NB4 (cell line): Measurements from ENCODE around the gene SMIM45.

Experiments
- DNase-seq: peaks from one replicate; pipeline ENCODE4 v3.0.0; 2010; ENCODE audit warnings: low read depth
- H3K4me3 ChIP-seq: one replicate; pipeline ENCODE4 v1.5.1; 2011; ENCODE audit warnings: mild to moderate bottlenecking, low read depth, low read length, moderate library complexity
- CTCF ChIP-seq: IDR thresholded peaks from one replicate; pipeline ENCODE4 v1.5.1; 2012; ENCODE audit warnings: low read depth, low read length
- MAX ChIP-seq: IDR thresholded peaks from 2 replicates; pipeline ENCODE4 v1.6.1; 2011; ENCODE audit warnings: low read depth, low read length
- MYC ChIP-seq: IDR thresholded peaks from 2 replicates; pipeline ENCODE4 v1.6.1; 2011; ENCODE audit warnings: low read depth, low read length
- POLR2A ChIP-seq: IDR thresholded peaks from 2 replicates; pipeline ENCODE4 v1.6.1; 2011; ENCODE audit warnings: mild to moderate bottlenecking; ENCODE audit not compliant: insufficient read length; ENCODE audit errors: extremely low read depth

Gene SMIM45

GRCh38 chr22:41951898-41952474 lies at the start of gene SMIM45:
Gene SMIM45 (plus strand): TSS chr22:41952150.
- TF ChIP-seq MAX (no peak), POLR2A (no peak), CTCF (no peak), MYC (no peak)
- DNase-seq: no peak
- no peak within 1 kb of the TSS for H3K4me3 ChIP-seq

GRCh38 chr22:41902932-41903421 lies 49.0 kb upstream of the SMIM45 start:
- TF ChIP-seq MYC (no peak), POLR2A (no peak), MAX (no peak), CTCF (no peak)
- H3K4me3 ChIP-seq: no peak overlapping the region
- DNase-seq: no peak

GRCh38 chr22:41904450-41905410 lies 47.2 kb upstream of the SMIM45 start:
- no peak overlapping the region for H3K4me3 ChIP-seq
- DNase-seq: no peak
- TF ChIP-seq CTCF: no peak
- no peak for TF ChIP-seq POLR2A
- no peak for TF ChIP-seq MAX
- no peak for TF ChIP-seq MYC

GRCh38 chr22:41905411-41906202 lies 46.3 kb upstream of the SMIM45 start:
- TF ChIP-seq MAX (no peak), MYC (no peak), POLR2A (no peak), CTCF (no peak)
- no peak overlapping the region for H3K4me3 ChIP-seq

GRCh38 chr22:41906822-41907221 lies 45.1 kb upstream of the SMIM45 start:
- no peak for DNase-seq
- TF ChIP-seq MYC (no peak), CTCF (no peak), POLR2A (no peak), MAX (no peak)
- no peak overlapping the region for H3K4me3 ChIP-seq

More at GRCh38 chr22:41905411-41906202, 46.3 kb upstream of the SMIM45 start:
- no peak for DNase-seq
